ENCODE data around the gene PCNX2. TPM values are rescaled to one million over a fixed set of nuclear protein-coding genes. Genes with fewer than 3 reads are reported as not detected.

PCNX2 gene
- total RNA-seq, 1 experiment from 2014 or later: 18.6 TPM

GRCh38 chr1:233209481-233209880, 86.0 kb downstream of the PCNX2 start:
- DNase-seq: no peak
- BruUV-seq (replicated peaks): no TSS peak
- CTCF ChIA-PET: no interaction called here
- intact Hi-C loops (cut with micrococcal nuclease; ENCODE audit: unreplicated experiment): no loop called here
- Histone ChIP-seq H4K20me1 (ENCODE audit: insufficient read depth) (no peaks in the 10 kb centered on the region), H3K9me2 (ENCODE audit: insufficient read depth) (no peaks in the 10 kb centered on the region), H3K27ac (no peak overlapping the region), H2AFZ (no peak overlapping the region), H3K27me3 (ENCODE audit: insufficient read depth, low read depth) (no peaks in the 10 kb centered on the region), H3K9me3 (ENCODE audit: insufficient read depth, low read depth) (no peaks in the 10 kb centered on the region), H3K36me3 (ENCODE audit: low read depth) (0 out of 2 replicates have a peak, but pooled peaks cover 2% of the 10 kb centered on the region), H3K4me1 (replicated peaks; ENCODE audit: insufficient read depth) (no peaks in the 10 kb centered on the region), H3K4me2 (no peak overlapping the region), H3K4me3 (no peak overlapping the region), H3F3A (ENCODE audit: insufficient read depth, low read depth) (no peaks in the 10 kb centered on the region), H3K79me2 (ENCODE audit: low read depth) (no peaks in the 10 kb centered on the region)
- TF ChIP-seq CTCF (conservative IDR thresholded peaks at IDR 0.05) (no peak), EZH2 (IDR thresholded peaks at IDR 0.05; ENCODE audit: low read depth) (no peak)
- POLR2A ChIA-PET (ENCODE audit: unreplicated experiment): no interaction called here

GRCh38 chr1:233208687-233209086, 86.8 kb downstream of the PCNX2 start:
- Histone ChIP-seq H3K27me3 (ENCODE audit: insufficient read depth, low read depth) (no peaks in the 10 kb centered on the region), H3K4me2 (no peak overlapping the region), H3K36me3 (ENCODE audit: low read depth) (0 out of 2 replicates have a peak, but pooled peaks cover 2% of the 10 kb centered on the region), H3K27ac (no peak overlapping the region), H3K9me3 (ENCODE audit: insufficient read depth, low read depth) (no peaks in the 10 kb centered on the region), H4K20me1 (ENCODE audit: insufficient read depth) (no peaks in the 10 kb centered on the region), H3K79me2 (ENCODE audit: low read depth) (no peaks in the 10 kb centered on the region), H3K4me1 (replicated peaks; ENCODE audit: insufficient read depth) (no peaks in the 10 kb centered on the region), H3K4me3 (no peak overlapping the region), H3K9me2 (ENCODE audit: insufficient read depth) (no peaks in the 10 kb centered on the region; the same call in 1 of the 2 replicates), H3F3A (ENCODE audit: insufficient read depth, low read depth) (no peaks in the 10 kb centered on the region), H2AFZ (no peak overlapping the region)
- no peak for TF ChIP-seq EZH2 (IDR thresholded peaks at IDR 0.05; ENCODE audit: low read depth)
- TF ChIP-seq CTCF (conservative IDR thresholded peaks at IDR 0.05): no peak
- ChIA-PET CTCF (no interaction called here), POLR2A (ENCODE audit: unreplicated experiment) (no interaction called here)
- intact Hi-C loops (cut with micrococcal nuclease; ENCODE audit: unreplicated experiment): no loop called here
- no TSS peak for BruUV-seq (replicated peaks)
- DNase-seq: no peak

- H3K36me3 ChIP-seq (ENCODE audit: low read depth): peaks cover 14% of the 10 kb centered on the region
- peaks cover 9% of the 10 kb centered on the region for H3K4me1 ChIP-seq (replicated peaks; ENCODE audit: insufficient read depth)
- no peaks in the 10 kb centered on the region for H3F3A ChIP-seq (ENCODE audit: insufficient read depth, low read depth)
- no peak overlapping the region for H3K4me3 ChIP-seq
- no peaks in the 10 kb centered on the region for H3K79me2 ChIP-seq (ENCODE audit: low read depth)
- H3K9me2 ChIP-seq (ENCODE audit: insufficient read depth): 0 out of 2 replicates have a peak, but pooled peaks cover 3% of the 10 kb centered on the region
- DNase-seq: no peak
- H3K9me3 ChIP-seq (ENCODE audit: insufficient read depth, low read depth): peaks cover 6% of the 10 kb centered on the region; the same call in 1 of the 2 replicates
- ChIA-PET POLR2A (ENCODE audit: unreplicated experiment) (no interaction called here), CTCF (no interaction called here)
- no peaks in the 10 kb centered on the region for H4K20me1 ChIP-seq (ENCODE audit: insufficient read depth)
- intact Hi-C loops (cut with micrococcal nuclease; ENCODE audit: unreplicated experiment): no loop called here
- H3K4me2 ChIP-seq: 0 out of 2 replicates have a peak overlapping the region, but pooled peaks have one; percentile 8
- peak overlapping the region; percentile 44; the same call in 1 of the 2 replicates for H3K27ac ChIP-seq
- no peak overlapping the region for H2AFZ ChIP-seq
- TF ChIP-seq CTCF (conservative IDR thresholded peaks at IDR 0.05) (no peak), EZH2 (IDR thresholded peaks at IDR 0.05; ENCODE audit: low read depth) (no peak)
- no peaks in the 10 kb centered on the region for H3K27me3 ChIP-seq (ENCODE audit: insufficient read depth, low read depth)
- no TSS peak for BruUV-seq (replicated peaks)
These were observed 97.6 kb downstream of the PCNX2 start for GRCh38 chr1:233197940-233198339.

All from PC-9 (cell line).